GM21526 (cell line): ENCODE measurements around the gene CD244.

ENCODE experiments used
- ATAC-seq: cut with Tn5 transposase; IDR thresholded peaks from one replicate; pipeline ENCODE4 v1.9.1; 2021; ENCODE audit warnings: moderate library complexity; ENCODE audit not compliant: unreplicated experiment, low FRiP score

The CD244 gene

DNA sequence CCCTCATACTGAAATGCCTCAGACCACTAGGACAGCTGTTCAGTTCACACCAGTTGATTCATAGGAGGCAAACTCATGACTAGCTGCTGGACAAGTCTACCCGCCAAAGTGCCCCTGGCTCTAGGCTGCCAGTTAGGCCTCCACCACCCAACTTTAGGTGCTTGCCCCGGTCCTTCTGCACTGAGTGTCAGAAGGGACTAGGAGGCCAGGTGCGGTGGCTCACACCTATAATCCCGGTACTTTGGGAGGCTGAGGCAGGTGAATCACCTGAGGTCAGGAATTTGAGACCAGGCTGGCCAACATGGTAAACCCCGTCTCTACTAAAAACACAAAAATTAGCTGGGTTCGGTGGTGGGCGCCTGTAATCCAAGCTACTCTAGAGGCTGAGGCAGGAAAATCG is 47.8 kb downstream of the CD244 start:
- no peak for ATAC-seq

DNA sequence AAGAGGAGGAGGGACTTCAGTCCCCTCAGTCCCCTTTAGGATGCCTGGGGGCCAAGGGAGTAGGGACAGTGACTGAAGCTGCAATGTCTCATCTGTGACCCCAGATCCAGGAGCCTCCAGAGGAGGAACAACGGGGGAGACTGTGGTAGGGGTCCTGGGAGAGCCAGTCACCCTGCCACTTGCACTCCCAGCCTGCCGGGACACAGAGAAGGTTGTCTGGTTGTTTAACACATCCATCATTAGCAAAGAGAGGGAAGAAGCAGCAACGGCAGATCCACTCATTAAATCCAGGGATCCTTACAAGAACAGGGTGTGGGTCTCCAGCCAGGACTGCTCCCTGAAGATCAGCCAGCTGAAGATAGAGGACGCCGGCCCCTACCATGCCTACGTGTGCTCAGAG is 48.4 kb downstream of the CD244 start:
- ATAC-seq, result no peak

DNA sequence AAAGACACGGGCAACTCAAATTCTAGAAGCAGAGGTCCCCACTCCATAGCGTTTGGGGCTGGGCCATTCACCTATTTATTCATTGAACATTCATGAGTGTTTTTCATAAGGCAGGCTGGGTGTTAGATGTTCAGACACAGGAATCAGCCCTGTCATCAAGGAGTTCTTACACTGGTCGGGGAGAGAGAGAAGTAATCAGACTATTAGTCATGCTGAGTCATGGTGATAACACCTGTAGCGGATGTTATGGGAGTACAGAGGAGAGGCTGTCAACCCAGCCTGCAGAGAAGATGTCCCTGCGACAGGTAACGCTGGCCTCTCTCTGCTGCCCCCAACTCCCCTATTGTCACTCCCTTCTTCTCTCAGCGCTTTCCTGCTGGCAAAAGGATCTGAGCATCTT is 49.5 kb downstream of the CD244 start:
- ATAC-seq, result no peak

DNA sequence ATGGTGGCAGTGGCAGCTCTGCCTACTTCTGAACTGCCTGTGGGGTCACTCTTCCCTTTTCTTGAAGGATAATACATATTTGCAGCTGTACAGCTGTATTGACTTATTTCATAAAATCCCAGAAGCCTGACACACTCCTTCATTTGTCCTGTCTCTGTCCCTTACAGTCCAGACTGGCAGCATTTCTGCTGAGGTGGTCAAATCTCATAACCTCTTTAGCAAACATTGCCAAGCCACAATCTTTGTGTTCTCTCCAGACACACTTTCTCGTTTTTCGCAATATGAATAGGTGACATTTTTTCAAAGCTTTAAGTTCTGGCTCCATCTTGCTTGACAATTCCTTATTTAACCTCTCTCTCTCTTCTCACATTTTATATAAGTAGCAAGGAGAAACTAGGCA is 51.5 kb downstream of the CD244 start:
- ATAC-seq, result no peak

DNA sequence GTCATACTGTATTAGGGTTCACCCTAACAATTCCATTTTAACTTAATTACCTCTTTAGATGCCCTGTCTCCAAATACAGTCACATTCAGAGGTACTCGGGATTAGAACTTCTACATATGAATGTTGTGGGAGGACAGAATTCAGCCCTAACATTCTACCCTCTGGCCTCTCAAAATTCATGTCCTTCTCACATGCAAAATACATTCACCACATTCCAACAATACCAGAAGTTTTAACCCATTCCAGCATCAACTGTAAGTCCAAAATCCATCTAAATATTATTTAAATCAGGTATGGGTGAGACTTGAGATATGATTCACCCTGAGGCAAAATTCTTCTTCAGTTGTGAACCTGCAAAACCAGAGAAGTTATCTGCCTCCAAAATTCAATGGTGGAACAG is 52.2 kb downstream of the CD244 start:
- ATAC-seq, result no peak

DNA sequence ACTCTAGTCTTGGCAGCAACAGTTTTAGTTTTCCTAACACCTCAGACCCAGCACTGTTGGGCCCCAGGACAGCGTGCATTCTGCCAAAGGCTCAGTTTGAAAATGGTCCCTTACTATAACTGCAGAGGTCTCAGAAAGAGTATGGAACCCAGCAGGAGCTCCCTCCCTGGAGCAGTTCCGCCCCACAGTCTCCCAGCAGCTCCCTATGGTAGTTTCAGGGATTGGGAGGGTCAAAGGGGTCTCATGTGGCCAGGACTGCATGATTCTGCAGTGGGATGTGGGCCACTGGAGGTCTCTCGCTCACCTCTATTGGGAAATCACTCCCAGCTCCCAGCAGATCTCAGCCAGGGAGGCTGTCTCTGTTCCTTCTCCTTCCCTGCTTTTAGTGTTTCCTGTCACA is 54.4 kb downstream of the CD244 start:
- no peak for ATAC-seq

DNA sequence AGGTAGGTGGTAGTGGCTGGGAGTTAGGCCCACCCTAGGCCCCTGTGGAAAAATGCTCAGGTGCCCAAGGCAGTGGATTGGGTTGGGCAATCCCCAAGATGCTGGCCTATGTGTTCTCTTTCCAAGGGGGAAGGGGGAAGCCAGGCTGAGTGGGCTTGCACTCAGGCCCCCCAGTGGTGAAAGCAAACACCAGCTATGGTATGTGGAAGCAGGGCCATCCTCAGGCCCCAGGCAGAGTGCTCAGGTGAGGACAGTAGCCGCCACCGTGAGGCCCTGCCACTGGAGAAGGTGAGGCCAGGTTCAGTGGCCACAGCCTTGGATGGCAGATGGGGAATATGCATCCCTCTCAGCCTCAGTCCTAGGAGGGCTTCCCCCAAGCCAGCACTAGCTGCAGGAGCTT is 54.9 kb downstream of the CD244 start:
- ATAC-seq, result no peak

DNA sequence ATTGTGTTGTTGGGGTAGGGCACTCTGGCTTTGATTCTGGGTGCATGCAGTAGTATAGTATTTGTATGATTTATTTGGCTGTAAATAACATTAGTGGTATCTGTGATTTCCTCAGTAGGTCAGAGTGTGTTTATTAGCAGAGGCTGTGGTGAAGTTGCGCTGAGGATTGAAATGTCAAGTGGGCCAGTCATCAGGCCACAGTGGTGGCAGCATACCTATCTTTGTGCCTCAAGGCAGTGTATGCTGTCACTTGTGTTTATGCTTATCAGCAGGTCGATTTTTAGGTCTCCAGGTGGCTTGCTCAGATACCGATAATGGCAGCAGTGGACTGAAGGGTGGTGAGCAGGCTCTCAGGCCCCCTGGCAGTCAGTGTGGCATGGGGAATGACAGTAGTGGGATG is 55.4 kb downstream of the CD244 start:
- no peak for ATAC-seq

DNA sequence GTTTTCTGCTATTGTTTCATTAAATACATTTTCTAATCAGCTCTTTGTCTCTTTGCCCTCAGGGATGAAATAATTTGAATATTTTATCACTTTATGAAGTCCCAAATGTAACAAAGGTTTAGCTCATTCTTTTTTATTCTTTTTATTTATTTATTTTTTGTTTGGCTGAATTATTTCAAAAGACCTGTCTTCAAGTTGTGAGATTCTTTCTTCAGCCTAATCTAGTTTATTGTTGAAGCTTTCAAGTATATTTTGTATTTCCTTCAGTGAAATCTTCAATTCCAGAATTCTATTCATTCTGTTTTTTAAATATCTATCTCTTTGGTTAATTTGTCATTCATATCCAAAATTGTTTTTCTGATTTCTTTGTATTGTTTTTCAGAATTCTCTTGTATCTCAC is 55.9 kb downstream of the CD244 start:
- ATAC-seq, result no peak

DNA sequence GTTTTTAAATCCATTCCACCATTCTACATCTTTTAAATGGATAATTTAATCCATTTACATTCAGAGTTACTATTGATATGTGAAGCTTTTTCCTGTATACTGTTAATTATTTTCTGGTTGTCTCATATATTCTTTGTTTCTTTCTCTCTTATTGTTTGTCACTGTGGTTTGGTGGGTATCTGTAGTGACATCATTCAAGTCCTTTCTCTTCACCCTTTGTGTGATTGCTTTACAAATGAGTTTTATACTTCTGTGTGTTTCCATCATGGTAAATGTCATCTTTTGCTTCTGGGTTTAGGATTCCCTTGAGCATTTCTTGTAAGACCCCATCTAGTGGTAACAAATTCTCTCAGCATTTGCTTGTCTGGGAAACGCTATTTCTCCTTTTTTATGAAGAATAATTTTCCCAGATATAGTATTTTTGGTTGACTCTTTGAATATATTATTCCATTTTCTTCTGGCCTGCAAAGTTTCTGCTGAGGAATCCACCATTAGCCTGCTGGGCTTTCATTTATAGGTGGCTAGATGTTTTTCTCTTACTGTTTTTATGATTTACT is 56.5 kb downstream of the CD244 start:
- no peak for ATAC-seq

DNA sequence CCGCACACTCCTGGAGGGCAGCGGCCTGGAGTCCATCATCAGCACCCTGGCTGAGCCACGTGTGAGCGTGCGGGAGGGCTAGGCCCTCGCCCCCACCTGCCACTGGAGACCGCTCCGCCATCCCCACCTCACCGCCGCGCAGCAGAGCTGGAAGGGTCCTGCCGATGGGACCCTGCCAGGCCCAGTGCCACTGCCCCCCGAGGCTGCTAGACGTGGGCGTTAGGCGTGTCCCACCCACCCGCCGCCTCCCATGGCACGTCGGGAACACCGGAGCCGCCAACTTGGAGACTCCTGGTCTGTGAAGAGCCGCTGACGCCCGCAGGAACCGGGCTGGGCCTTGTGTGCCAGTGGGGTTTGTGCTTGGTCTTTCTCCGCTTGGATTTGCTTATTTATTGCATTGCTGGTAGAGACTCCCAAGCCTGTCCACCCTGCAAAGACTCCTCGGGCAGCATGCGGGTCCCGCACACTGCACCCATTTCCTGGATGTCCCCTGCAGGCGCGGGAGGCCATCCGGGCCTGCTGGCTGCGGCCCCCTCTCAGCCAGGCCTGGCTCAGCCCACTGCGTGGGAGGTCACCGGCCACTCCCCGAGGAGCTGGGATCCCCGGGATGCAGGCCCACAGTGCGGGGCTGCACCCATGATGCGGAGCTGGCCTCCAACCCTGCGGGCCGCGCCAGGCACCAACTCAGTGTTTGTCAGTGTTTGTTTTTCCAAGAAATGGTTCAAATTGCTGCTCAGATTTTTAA is 60.7 kb downstream of the CD244 start:
- no peak for ATAC-seq

DNA sequence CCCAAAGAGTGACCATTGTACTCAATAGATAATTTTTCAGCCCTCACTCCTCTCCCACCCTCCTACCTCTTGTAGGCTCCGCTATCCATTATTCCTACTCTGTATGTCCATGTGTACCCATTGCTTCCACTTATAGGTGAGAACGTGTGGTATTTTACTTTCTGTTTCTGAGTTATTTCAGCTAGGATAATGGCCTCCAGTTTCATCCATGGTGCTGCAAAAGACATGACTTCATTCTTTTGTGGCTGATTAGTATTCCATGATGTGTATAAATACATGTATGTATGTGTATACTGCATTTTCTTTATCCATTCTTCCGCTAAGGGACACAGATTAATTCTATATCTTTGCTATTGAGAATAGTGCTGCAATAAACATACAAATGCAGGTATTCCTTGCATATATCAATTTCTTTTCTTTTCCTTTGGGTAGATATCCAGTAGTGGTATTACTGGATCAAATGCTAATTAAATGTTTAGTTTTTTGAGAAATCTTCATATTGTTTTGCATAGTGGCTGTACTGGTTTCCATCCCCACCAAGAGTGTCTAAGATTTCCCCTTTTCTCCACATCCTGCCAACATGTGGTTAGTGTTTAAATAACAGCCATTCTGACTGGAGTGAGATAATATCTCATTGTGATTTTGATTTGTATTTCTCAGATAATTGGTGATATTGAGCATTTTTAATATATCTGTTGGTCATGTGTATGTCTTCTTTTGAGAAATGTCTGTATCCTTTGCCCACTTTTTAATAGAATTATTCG is 61.9 kb downstream of the CD244 start:
- ATAC-seq, result no peak

DNA sequence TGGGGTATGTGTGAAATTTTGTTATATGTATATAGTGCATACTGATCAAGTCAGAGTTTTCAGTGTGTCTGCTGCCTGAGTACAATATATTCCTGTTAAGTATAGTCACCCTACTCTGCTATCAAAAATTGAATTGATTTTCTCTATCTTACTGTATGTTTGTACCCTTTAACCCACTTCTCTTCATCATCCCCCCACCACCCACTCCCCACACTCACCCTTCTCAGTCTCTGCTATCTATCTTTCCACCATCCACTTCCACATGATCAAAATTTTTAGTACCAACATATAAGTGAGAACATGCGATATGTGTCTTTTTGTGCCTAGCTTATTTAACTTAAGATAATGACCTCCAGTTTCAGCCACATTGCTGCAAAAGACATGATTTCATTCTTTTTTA is 62.5 kb downstream of the CD244 start:
- no peak for ATAC-seq

DNA sequence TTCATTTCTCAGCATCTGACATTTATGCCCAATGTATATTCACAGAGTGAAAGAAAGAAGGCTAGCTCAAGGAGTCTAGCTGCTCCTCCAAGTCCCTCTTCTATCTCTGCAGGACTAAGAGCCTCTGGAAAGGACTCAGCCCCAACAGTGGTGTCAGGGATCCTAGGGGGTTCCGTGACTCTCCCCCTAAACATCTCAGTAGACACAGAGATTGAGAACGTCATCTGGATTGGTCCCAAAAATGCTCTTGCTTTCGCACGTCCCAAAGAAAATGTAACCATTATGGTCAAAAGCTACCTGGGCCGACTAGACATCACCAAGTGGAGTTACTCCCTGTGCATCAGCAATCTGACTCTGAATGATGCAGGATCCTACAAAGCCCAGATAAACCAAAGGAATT is 63.0 kb downstream of the CD244 start:
- ATAC-seq, result no peak

DNA sequence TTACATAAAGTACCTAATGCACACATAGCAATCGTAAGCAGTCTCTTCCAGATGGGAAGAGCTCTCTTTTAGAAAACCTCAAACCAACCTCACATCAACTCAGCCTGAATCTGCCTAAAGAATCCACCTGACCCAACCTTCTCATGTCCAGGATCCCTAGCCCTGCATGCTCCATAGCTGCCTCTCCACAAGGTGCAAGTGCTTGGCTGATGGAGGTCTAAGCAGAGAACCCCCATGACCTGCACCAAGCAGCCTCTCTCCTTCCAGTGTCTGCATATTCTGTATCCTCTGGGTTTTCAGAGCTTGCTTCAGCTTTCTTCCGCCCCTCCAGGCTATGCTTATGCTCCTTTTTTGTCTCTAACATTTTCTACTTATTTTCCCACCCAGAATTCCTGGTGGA is 64.2 kb downstream of the CD244 start:
- ATAC-seq, result no peak

DNA sequence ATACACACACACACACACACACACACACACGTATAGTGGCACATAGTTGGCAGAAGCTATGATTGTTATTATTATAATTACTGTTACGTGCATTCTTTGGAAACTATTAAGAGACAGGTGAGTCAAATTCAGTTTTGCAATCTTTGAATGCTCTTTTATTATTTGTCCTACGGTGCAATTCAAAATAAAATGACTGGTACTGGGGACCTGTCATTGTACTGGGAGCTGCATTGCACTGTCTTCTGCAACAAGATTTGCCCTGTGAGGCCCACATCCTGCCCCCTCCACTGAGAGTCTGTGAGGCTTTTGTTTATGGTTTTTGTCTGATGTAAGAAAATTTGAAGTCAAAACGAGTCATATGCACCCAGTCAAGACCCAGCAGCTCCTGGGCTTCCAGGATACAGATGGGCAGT is 64.8 kb downstream of the CD244 start:
- no peak for ATAC-seq

DNA sequence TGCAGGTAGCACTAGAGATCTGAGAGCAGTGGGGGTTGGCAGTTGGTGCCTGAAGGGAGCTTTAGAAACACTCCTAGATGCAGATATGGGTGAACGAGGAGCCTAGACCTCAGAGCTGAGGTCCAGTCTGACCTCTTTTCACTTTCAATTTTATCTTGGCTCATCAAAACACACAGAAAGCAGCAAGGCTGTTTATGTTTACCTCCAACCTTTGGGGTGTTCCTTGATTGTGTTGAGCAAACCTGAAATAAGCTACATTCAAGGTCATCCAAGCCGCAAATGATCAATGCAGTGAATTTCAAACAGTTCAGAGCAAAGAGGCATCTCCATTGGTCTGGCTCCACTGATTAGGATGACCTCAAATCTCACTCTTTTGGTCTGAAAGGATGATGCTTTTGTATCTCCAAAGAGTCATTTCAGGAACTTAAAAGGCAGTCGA is 65.4 kb downstream of the CD244 start:
- no peak for ATAC-seq

DNA sequence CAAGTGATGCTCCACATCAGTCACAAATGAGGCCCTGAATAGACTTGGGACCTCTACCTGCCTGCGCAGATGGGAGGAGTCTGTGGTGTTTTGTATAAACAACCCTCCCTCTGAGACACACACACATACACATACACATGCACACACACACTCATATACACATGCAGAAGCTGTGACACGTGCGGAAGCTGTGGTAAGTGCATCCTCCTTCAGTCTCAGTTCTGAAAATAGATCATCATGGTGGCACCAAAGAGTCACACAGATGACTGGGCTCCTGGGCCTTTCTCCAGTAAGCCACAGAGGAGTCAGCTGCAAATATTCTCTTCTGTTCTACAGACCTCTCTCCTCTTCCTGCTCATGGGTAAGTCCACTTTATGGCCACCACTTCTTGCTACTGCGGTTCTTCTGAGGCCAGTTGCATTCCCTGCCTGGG is 66.7 kb downstream of the CD244 start, which contains the start of gene LY9:
TSS of gene LY9 (plus strand) at position 224 of the 433 bp plus-strand sequence. CDS start at position 238, 14 bp downstream.
- peak; percentile 54 for ATAC-seq

DNA sequence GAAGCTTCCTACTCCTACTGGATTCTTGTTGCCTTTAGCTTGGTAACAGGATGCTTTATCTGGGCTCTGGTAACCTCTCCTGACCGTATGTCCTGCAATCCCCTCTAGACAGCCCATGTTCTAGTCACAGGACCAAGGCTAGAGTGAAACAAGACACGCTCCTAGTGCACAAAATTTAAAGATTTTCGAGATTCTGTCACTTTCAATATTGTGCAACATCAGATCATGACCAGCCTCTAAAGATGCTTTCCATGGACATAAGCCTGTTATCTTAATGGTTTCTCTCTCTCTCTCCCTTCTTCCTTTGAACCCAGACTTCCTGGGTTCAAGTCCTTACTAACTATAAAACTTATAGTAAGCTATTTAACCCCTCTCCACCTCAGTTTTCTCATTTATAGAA is 68.3 kb downstream of the CD244 start:
- no peak for ATAC-seq

DNA sequence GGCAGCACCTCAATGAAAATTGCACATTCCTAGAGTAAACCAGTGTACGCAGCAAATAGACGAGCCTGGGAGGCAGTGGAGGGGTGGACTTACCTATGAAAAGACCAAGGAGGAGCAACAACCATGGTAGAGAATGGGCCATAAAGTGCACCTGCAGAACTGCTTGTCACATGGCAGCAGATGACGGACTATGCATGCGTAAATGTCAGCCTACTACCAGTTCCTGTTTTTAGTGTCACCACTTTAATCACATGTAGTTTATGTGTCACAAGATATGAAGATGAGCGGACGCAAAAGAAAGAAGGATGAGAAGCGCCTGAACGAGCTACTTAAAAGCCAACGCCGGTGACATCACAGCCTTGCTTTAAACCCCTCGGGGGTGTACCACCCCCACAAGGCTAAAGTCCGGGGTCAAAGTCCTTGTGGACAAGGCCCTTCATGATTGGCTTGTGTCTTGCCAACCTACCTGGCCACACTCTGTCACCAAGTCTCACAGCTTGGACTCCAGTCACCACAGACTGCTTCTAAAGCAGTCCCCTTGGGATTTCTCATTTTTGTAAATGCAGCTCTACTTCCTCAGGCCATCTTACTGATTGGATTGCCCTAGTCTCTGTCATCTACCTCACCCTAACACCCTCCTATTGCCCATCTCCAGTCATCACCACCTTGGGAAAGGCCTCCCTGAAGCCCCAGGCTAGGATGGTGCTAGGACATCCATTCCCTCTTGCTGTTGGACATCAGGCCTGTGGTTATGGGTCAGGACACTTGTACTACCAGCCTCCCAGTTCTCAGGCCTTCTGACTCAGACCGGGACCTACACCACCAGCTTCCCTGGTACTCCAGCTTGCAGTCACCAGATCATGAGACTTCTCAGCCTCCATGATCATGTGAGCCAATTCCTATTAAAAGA is 72.7 kb downstream of the CD244 start:
- ATAC-seq, result peak; percentile 83
